GM18858 (cell line): Measurements from ENCODE around the gene XPO6.
"Not testable (repeated sequence)": the region's sequence is repeated elsewhere in the genome, so short reads cannot be mapped to it uniquely, and the experiment has no call there.

Source experiments
- ATAC-seq: cut with Tn5 transposase; IDR thresholded peaks from one replicate; pipeline ENCODE4 v1.9.1; 2021; ENCODE audit not compliant: unreplicated experiment

XPO6 gene

GRCh38 chr16:28211758-28212531 is at the start of gene XPO6:
TSS of gene XPO6 (minus strand) at chr16:28211965. CDS start at chr16:28211368, 597 bp downstream.
- ATAC-seq: peak; percentile 71

- no peak for ATAC-seq
Observed at GRCh38 chr16:28260193-28260592, 48.4 kb upstream of the XPO6 start.

- no peak for ATAC-seq
Observed at GRCh38 chr16:28259781-28260150, 48.0 kb upstream of the XPO6 start.

- ATAC-seq: no peak
Observed at GRCh38 chr16:28259091-28259780, 47.5 kb upstream of the XPO6 start.

- ATAC-seq: no peak
Observed at GRCh38 chr16:28258567-28258966, 46.8 kb upstream of the XPO6 start.

- ATAC-seq: no peak
Observed at GRCh38 chr16:28257256-28257655, 45.5 kb upstream of the XPO6 start.

- ATAC-seq: no peak
Observed at GRCh38 chr16:28255838-28256237, 44.1 kb upstream of the XPO6 start.

- ATAC-seq: no peak
Observed at GRCh38 chr16:28254158-28254557, 42.4 kb upstream of the XPO6 start.

- ATAC-seq: no peak
Observed at GRCh38 chr16:28250999-28251398, 39.2 kb upstream of the XPO6 start.

GRCh38 chr16:28249483-28249882 is 37.7 kb upstream of the XPO6 start:
- ATAC-seq: not testable (repeated sequence)

GRCh38 chr16:28241924-28242323 is 30.2 kb upstream of the XPO6 start:
- no peak for ATAC-seq

GRCh38 chr16:28237754-28238357 is 26.1 kb upstream of the XPO6 start:
- ATAC-seq: no peak

GRCh38 chr16:28231763-28232162 is 20.0 kb upstream of the XPO6 start:
- ATAC-seq: no peak

- not testable (repeated sequence) for ATAC-seq
Observed at GRCh38 chr16:28223909-28224308, 12.1 kb upstream of the XPO6 start.

- not testable (repeated sequence) for ATAC-seq
Observed at GRCh38 chr16:28219777-28220176, 8.0 kb upstream of the XPO6 start.

GRCh38 chr16:28219282-28219681 is 7.5 kb upstream of the XPO6 start:
- no peak for ATAC-seq

- ATAC-seq: no peak
Observed at GRCh38 chr16:28218109-28218508, 6.3 kb upstream of the XPO6 start.

- no peak for ATAC-seq
Observed at GRCh38 chr16:28217326-28217725, 5.6 kb upstream of the XPO6 start.

GRCh38 chr16:28213396-28213795 is 1.6 kb upstream of the XPO6 start:
- no peak for ATAC-seq

- ATAC-seq: no peak
Observed at GRCh38 chr16:28212532-28212873, 738 bp upstream of the XPO6 start.

- no peak for ATAC-seq
Observed at GRCh38 chr16:28210979-28211588, 681 bp downstream of the XPO6 start.

GRCh38 chr16:28210264-28210663 is 1.5 kb downstream of the XPO6 start:
- no peak for ATAC-seq
